Left lung (tissue), 14 donors: ENCODE results near the gene VMAC. TPM values are rescaled to one million over a fixed set of nuclear protein-coding genes. Genes with fewer than 3 reads are reported as not detected.
"Not testable (repeated sequence)": the region's sequence is repeated elsewhere in the genome, so short reads cannot be mapped to it uniquely, and the experiment has no call there.

Experiments used
- ATAC-seq: fragments of 200-7000 bp; cut with Tn5 transposase; one replicate; pipeline ENCODE4 v1.9.1; 2020; ENCODE audit warnings: moderate library complexity
- DNase-seq, 4 donors: peaks; one replicate each; pipeline ENCODE4 v3.0.0-alpha.2; 2013 to 2020
- H3K27ac ChIP-seq, 2 donors: fragments of 200-600 bp; sonication (generic) in 1 of 2; one replicate each; pipeline versions ENCODE4 v1.5.0 to v1.8.0; 2020 to 2021
- H3K27me3 ChIP-seq, 2 donors: fragments of 200-600 bp; sonication (generic) in 1 of 2; one replicate each; pipeline versions ENCODE4 v1.5.0 to v1.8.0; 2020 to 2021
- H3K36me3 ChIP-seq, 2 donors: fragments of 200-600 bp; sonication (generic) in 1 of 2; one replicate each; pipeline versions ENCODE4 v1.5.0 to v1.8.0; 2020 to 2021
- H3K4me1 ChIP-seq, 2 donors: fragments of 200-600 bp; one replicate each; pipeline ENCODE4 v1.8.0; 2021
- H3K4me3 ChIP-seq, 2 donors: fragments of 200-600 bp; sonication (generic) in 1 of 2; one replicate each; pipeline versions ENCODE4 v1.5.0 to v1.8.0; 2020 to 2021; ENCODE audit warnings: mild to moderate bottlenecking in 1 of 2
- H3K9me3 ChIP-seq, 2 donors: fragments of 200-600 bp; sonication (generic) in 1 of 2; one replicate each; pipeline versions ENCODE4 v1.5.0 to v1.8.0; 2020 to 2021
- CTCF ChIP-seq, 2 donors: fragments of 200-600 bp; sonication (generic) in 1 of 2; IDR thresholded peaks; one replicate each; pipeline versions ENCODE4 v1.5.0 to v1.8.0; 2021; ENCODE audit warnings: antibody characterized with exemption in 2 of 2
- intact Hi-C, 2 donors: fragments of 100-400 bp; cut with DNase I; formaldehyde crosslinking; loops; one replicate each; pipeline versions ENCODE4 v1.11.2 to v1.14.2; 2022
- long read RNA-seq, 12 donors: library from polyadenylated mRNA in 2 of 12; unstranded in 2 of 12; transcript quantifications; one replicate each; pipeline ENCODE4 v2.0.0 and lab custom pipeline, GENCODE V29; 2019 to 2026
- polyA plus RNA-seq, 6 donors: library from polyadenylated mRNA; unstranded; fragments of 120-200 nt; gene quantifications; one replicate each; pipeline ENCODE4 v1.2.1, GENCODE V29; 2013; ENCODE audit not compliant: insufficient read length in 6 of 6
- total RNA-seq, 2 donors: library from RNA; stranded (reverse); fragmentation: NEBNext Ultra II Directional; extraction: Animal tissue kit (Norgen Biotek cat#: 25700); gene quantifications; one replicate each; pipeline ENCODE4 v1.2.1, GENCODE V29; 2021
- donor health status: DM: no; HTN: yes; CAD: no.
- donor health status: DM: no; HTN: no; CAD: no.

The VMAC gene
- total RNA-seq (1 to 10 TPM; 5.0 to 6.6 TPM), polyA plus RNA-seq (10 to 100 TPM in 3 of 6 donors, 1 to 10 TPM in 3; 7.0 to 10.4 (median 9.5) TPM)
- long read RNA-seq, donor 1, transcript VMAC-201 (2 exons, 2,254 nt): major isoform, 8 of 8 reads
- long read RNA-seq, donor 1, partial matches to known transcripts: 0 of 8 reads
- long read RNA-seq, donor 1, other reads (novel, unspliced or antisense): 0 of 8 reads
- long read RNA-seq, donor 2, transcript VMAC-201 (2 exons, 2,254 nt): major isoform, 6 of 6 reads
- long read RNA-seq, donor 2, partial matches to known transcripts: 0 of 6 reads
- long read RNA-seq, donor 2, other reads (novel, unspliced or antisense): 0 of 6 reads
- long read RNA-seq, donor 3, partial matches to known transcripts: 0 of 3 reads
- long read RNA-seq, donor 3, other reads (novel, unspliced or antisense): 0 of 3 reads
- long read RNA-seq, donor 4, transcript VMAC-201 (2 exons, 2,254 nt): major isoform, 7 of 7 reads
- long read RNA-seq, donor 4, partial matches to known transcripts: 0 of 7 reads
- long read RNA-seq, donor 4, other reads (novel, unspliced or antisense): 0 of 7 reads
- long read RNA-seq, donor 5, transcript VMAC-201 (2 exons, 2,254 nt): major isoform, 11 of 11 reads
- long read RNA-seq, donor 5, partial matches to known transcripts: 0 of 11 reads
- long read RNA-seq, donor 5, other reads (novel, unspliced or antisense): 0 of 11 reads
- long read RNA-seq, donor 6, partial matches to known transcripts: 0 of 4 reads
- long read RNA-seq, donor 6, other reads (novel, unspliced or antisense): 0 of 4 reads
- long read RNA-seq, donor 7, partial matches to known transcripts: 0 of 3 reads
- long read RNA-seq, donor 7, other reads (novel, unspliced or antisense): 0 of 3 reads
- long read RNA-seq, donor 8, partial matches to known transcripts: 0 of 4 reads
- long read RNA-seq, donor 8, other reads (novel, unspliced or antisense): 0 of 4 reads
- long read RNA-seq, donor 9: 0 reads
- long read RNA-seq, donor 10, transcript VMAC-201 (2 exons, 2,254 nt): major isoform, 6 of 6 reads
- long read RNA-seq, donor 10, partial matches to known transcripts: 0 of 6 reads
- long read RNA-seq, donor 10, other reads (novel, unspliced or antisense): 0 of 6 reads
- long read RNA-seq, donor 11: 0 reads
- long read RNA-seq, donor 12, partial matches to known transcripts: 0 of 1 reads
- long read RNA-seq, donor 12, other reads (novel, unspliced or antisense): 0 of 1 reads

GRCh38 chr19:5904352-5905113, at the start of gene VMAC:
VMAC (plus strand) TSS chr19:5904872; CDS start chr19:5904891, 19 bp downstream.
- H3K4me3 ChIP-seq: peak within 1 kb of the TSS; percentile 80 to 98
- intact Hi-C loops: no loop called here
- ATAC-seq (peak; percentile 85), DNase-seq (peak; percentile 99 to 100 (median 100))
- peaks cover 0 to 21% of the 10 kb centered on the region in 2 donors for H3K36me3 ChIP-seq
- no peaks in the 10 kb centered on the region for H3K9me3 ChIP-seq
- H3K27ac ChIP-seq: peak within 1 kb of the TSS; percentile 85 to 92
- H3K4me1 ChIP-seq: peaks cover 15 to 36% of the 10 kb centered on the region in 2 donors
- TF ChIP-seq CTCF (IDR thresholded peaks at IDR 0.05): no peak
- no peaks in the 10 kb centered on the region for H3K27me3 ChIP-seq

- H3K27me3 ChIP-seq, ATAC-seq, H3K36me3 ChIP-seq, H3K9me3 ChIP-seq, H3K4me3 ChIP-seq, intact Hi-C loops, DNase-seq, H3K27ac ChIP-seq, H3K4me1 ChIP-seq: not testable (repeated sequence)
These were observed 49.5 kb upstream of the VMAC start for GRCh38 chr19:5855151-5855550.

GRCh38 chr19:5857203-5858081, 47.2 kb upstream of the VMAC start:
- peak in 1 of 4 donors; percentile 41 for DNase-seq
- no peak for ATAC-seq
- TF ChIP-seq CTCF (IDR thresholded peaks at IDR 0.05): no peak
- Histone ChIP-seq H3K4me3 (no peak overlapping the region), H3K9me3 (no peaks in the 10 kb centered on the region), H3K27me3 (no peaks in the 10 kb centered on the region), H3K27ac (no peak overlapping the region), H3K36me3 (no peaks in the 10 kb centered on the region), H3K4me1 (no peaks in the 10 kb centered on the region)
- intact Hi-C loops: no loop called here

- Histone ChIP-seq H3K27ac (no peak overlapping the region), H3K4me1 (no peaks in the 10 kb centered on the region), H3K4me3 (no peak overlapping the region), H3K9me3 (no peaks in the 10 kb centered on the region), H3K27me3 (no peaks in the 10 kb centered on the region), H3K36me3 (no peaks in the 10 kb centered on the region)
- intact Hi-C loops: no loop called here
- no peak for TF ChIP-seq CTCF (IDR thresholded peaks at IDR 0.05)
- DNase-seq (no peak), ATAC-seq (no peak)
These were observed 41.5 kb upstream of the VMAC start for GRCh38 chr19:5863030-5863665.
